ENCODE data around the gene AK5.

The AK5 gene

GRCh38 chr1:77557053-77557452 is 275.2 kb downstream of the AK5 start:
- Histone ChIP-seq H3K9me3 (ENCODE audit: insufficient read depth, low read depth, low read length) (no peaks in the 10 kb centered on the region), H3K4me3 (ENCODE audit: low read length) (no peak overlapping the region), H3K9ac (ENCODE audit: low read depth, low read length) (no peak overlapping the region), H3K27me3 (ENCODE audit: insufficient read depth, low read length) (no peaks in the 10 kb centered on the region), H3K36me3 (ENCODE audit: insufficient read depth, low read depth, low read length) (no peaks in the 10 kb centered on the region), H3K27ac (ENCODE audit: low read length) (no peak overlapping the region), H3K4me1 (ENCODE audit: insufficient read depth, low read length) (no peaks in the 10 kb centered on the region)

GRCh38 chr1:77558591-77559164 is 276.9 kb downstream of the AK5 start:
- H3K4me1 ChIP-seq (ENCODE audit: insufficient read depth, low read length): no peaks in the 10 kb centered on the region
- H3K9ac ChIP-seq (ENCODE audit: low read depth, low read length): no peak overlapping the region
- H3K27ac ChIP-seq (ENCODE audit: low read length): no peak overlapping the region
- no peaks in the 10 kb centered on the region for H3K36me3 ChIP-seq (ENCODE audit: insufficient read depth, low read depth, low read length)
- no peaks in the 10 kb centered on the region for H3K27me3 ChIP-seq (ENCODE audit: insufficient read depth, low read length)
- no peak overlapping the region for H3K4me3 ChIP-seq (ENCODE audit: low read length)
- no peaks in the 10 kb centered on the region for H3K9me3 ChIP-seq (ENCODE audit: insufficient read depth, low read depth, low read length)

- H3K9ac ChIP-seq (ENCODE audit: low read depth, low read length): no peak overlapping the region
- no peaks in the 10 kb centered on the region for H3K9me3 ChIP-seq (ENCODE audit: insufficient read depth, low read depth, low read length)
- H3K27ac ChIP-seq (ENCODE audit: low read length): no peak overlapping the region
- H3K4me3 ChIP-seq (ENCODE audit: low read length): no peak overlapping the region
- H3K36me3 ChIP-seq (ENCODE audit: insufficient read depth, low read depth, low read length): peaks cover 18% of the 10 kb centered on the region
- H3K27me3 ChIP-seq (ENCODE audit: insufficient read depth, low read length): no peaks in the 10 kb centered on the region
- H3K4me1 ChIP-seq (ENCODE audit: insufficient read depth, low read length): no peaks in the 10 kb centered on the region
Observed at GRCh38 chr1:77560741-77561140, 278.9 kb downstream of the AK5 start.

GRCh38 chr1:77562596-77563150 is 280.9 kb downstream of the AK5 start:
- Histone ChIP-seq H3K9ac (ENCODE audit: low read depth, low read length) (no peak overlapping the region), H3K4me3 (ENCODE audit: low read length) (no peak overlapping the region), H3K36me3 (ENCODE audit: insufficient read depth, low read depth, low read length) (peaks cover 37% of the 10 kb centered on the region), H3K4me1 (ENCODE audit: insufficient read depth, low read length) (no peaks in the 10 kb centered on the region), H3K27me3 (ENCODE audit: insufficient read depth, low read length) (no peaks in the 10 kb centered on the region), H3K9me3 (ENCODE audit: insufficient read depth, low read depth, low read length) (no peaks in the 10 kb centered on the region), H3K27ac (ENCODE audit: low read length) (no peak overlapping the region)

GRCh38 chr1:77565321-77565720 is 283.5 kb downstream of the AK5 start:
- H3K4me1 ChIP-seq (ENCODE audit: insufficient read depth, low read length): no peaks in the 10 kb centered on the region
- H3K9me3 ChIP-seq (ENCODE audit: insufficient read depth, low read depth, low read length): no peaks in the 10 kb centered on the region
- H3K9ac ChIP-seq (ENCODE audit: low read depth, low read length): no peak overlapping the region
- H3K27me3 ChIP-seq (ENCODE audit: insufficient read depth, low read length): no peaks in the 10 kb centered on the region
- H3K36me3 ChIP-seq (ENCODE audit: insufficient read depth, low read depth, low read length): peaks cover 44% of the 10 kb centered on the region
- no peak overlapping the region for H3K27ac ChIP-seq (ENCODE audit: low read length)
- no peak overlapping the region for H3K4me3 ChIP-seq (ENCODE audit: low read length)

- Histone ChIP-seq H3K27me3 (ENCODE audit: insufficient read depth, low read length) (no peaks in the 10 kb centered on the region), H3K4me1 (ENCODE audit: insufficient read depth, low read length) (no peaks in the 10 kb centered on the region), H3K4me3 (ENCODE audit: low read length) (no peak overlapping the region), H3K9ac (ENCODE audit: low read depth, low read length) (no peak overlapping the region), H3K9me3 (ENCODE audit: insufficient read depth, low read depth, low read length) (no peaks in the 10 kb centered on the region), H3K36me3 (ENCODE audit: insufficient read depth, low read depth, low read length) (peaks cover 71% of the 10 kb centered on the region), H3K27ac (ENCODE audit: low read length) (no peak overlapping the region)
Observed at GRCh38 chr1:77571642-77572041, 289.8 kb downstream of the AK5 start.

- Histone ChIP-seq H3K4me1 (ENCODE audit: insufficient read depth, low read length) (no peaks in the 10 kb centered on the region), H3K9me3 (ENCODE audit: insufficient read depth, low read depth, low read length) (no peaks in the 10 kb centered on the region), H3K9ac (ENCODE audit: low read depth, low read length) (no peak overlapping the region), H3K36me3 (ENCODE audit: insufficient read depth, low read depth, low read length) (peaks cover 73% of the 10 kb centered on the region), H3K4me3 (ENCODE audit: low read length) (no peak overlapping the region), H3K27me3 (ENCODE audit: insufficient read depth, low read length) (no peaks in the 10 kb centered on the region), H3K27ac (ENCODE audit: low read length) (no peak overlapping the region)
Observed at GRCh38 chr1:77579547-77579946, 297.7 kb downstream of the AK5 start.

GRCh38 chr1:77582905-77583304 is 301.1 kb downstream of the AK5 start:
- H3K9ac ChIP-seq (ENCODE audit: low read depth, low read length): no peak overlapping the region
- peaks cover 40% of the 10 kb centered on the region for H3K36me3 ChIP-seq (ENCODE audit: insufficient read depth, low read depth, low read length)
- H3K4me1 ChIP-seq (ENCODE audit: insufficient read depth, low read length): no peaks in the 10 kb centered on the region
- H3K4me3 ChIP-seq (ENCODE audit: low read length): no peak overlapping the region
- H3K27me3 ChIP-seq (ENCODE audit: insufficient read depth, low read length): no peaks in the 10 kb centered on the region
- no peak overlapping the region for H3K27ac ChIP-seq (ENCODE audit: low read length)
- H3K9me3 ChIP-seq (ENCODE audit: insufficient read depth, low read depth, low read length): no peaks in the 10 kb centered on the region

GRCh38 chr1:77583483-77583882 is 301.7 kb downstream of the AK5 start:
- Histone ChIP-seq H3K9me3 (ENCODE audit: insufficient read depth, low read depth, low read length) (no peaks in the 10 kb centered on the region), H3K36me3 (ENCODE audit: insufficient read depth, low read depth, low read length) (peaks cover 34% of the 10 kb centered on the region), H3K4me3 (ENCODE audit: low read length) (no peak overlapping the region), H3K9ac (ENCODE audit: low read depth, low read length) (no peak overlapping the region), H3K27ac (ENCODE audit: low read length) (no peak overlapping the region), H3K27me3 (ENCODE audit: insufficient read depth, low read length) (no peaks in the 10 kb centered on the region), H3K4me1 (ENCODE audit: insufficient read depth, low read length) (no peaks in the 10 kb centered on the region)

- no peak overlapping the region for H3K9ac ChIP-seq (ENCODE audit: low read depth, low read length)
- H3K4me1 ChIP-seq (ENCODE audit: insufficient read depth, low read length): no peaks in the 10 kb centered on the region
- H3K9me3 ChIP-seq (ENCODE audit: insufficient read depth, low read depth, low read length): no peaks in the 10 kb centered on the region
- no peak overlapping the region for H3K27ac ChIP-seq (ENCODE audit: low read length)
- no peak overlapping the region for H3K4me3 ChIP-seq (ENCODE audit: low read length)
- H3K27me3 ChIP-seq (ENCODE audit: insufficient read depth, low read length): no peaks in the 10 kb centered on the region
- H3K36me3 ChIP-seq (ENCODE audit: insufficient read depth, low read depth, low read length): peaks cover 22% of the 10 kb centered on the region
Observed at GRCh38 chr1:77584884-77585283, 303.1 kb downstream of the AK5 start.

- Histone ChIP-seq H3K9me3 (ENCODE audit: insufficient read depth, low read depth, low read length) (no peaks in the 10 kb centered on the region), H3K36me3 (ENCODE audit: insufficient read depth, low read depth, low read length) (peaks cover 13% of the 10 kb centered on the region), H3K4me3 (ENCODE audit: low read length) (no peak overlapping the region), H3K27me3 (ENCODE audit: insufficient read depth, low read length) (no peaks in the 10 kb centered on the region), H3K27ac (ENCODE audit: low read length) (no peak overlapping the region), H3K9ac (ENCODE audit: low read depth, low read length) (no peak overlapping the region), H3K4me1 (ENCODE audit: insufficient read depth, low read length) (no peaks in the 10 kb centered on the region)
Observed at GRCh38 chr1:77585610-77586314, 303.9 kb downstream of the AK5 start.

GRCh38 chr1:77589231-77589630 is 307.4 kb downstream of the AK5 start:
- Histone ChIP-seq H3K36me3 (ENCODE audit: insufficient read depth, low read depth, low read length) (no peaks in the 10 kb centered on the region), H3K9ac (ENCODE audit: low read depth, low read length) (no peak overlapping the region), H3K4me3 (ENCODE audit: low read length) (no peak overlapping the region), H3K27me3 (ENCODE audit: insufficient read depth, low read length) (no peaks in the 10 kb centered on the region), H3K9me3 (ENCODE audit: insufficient read depth, low read depth, low read length) (no peaks in the 10 kb centered on the region), H3K27ac (ENCODE audit: low read length) (no peak overlapping the region), H3K4me1 (ENCODE audit: insufficient read depth, low read length) (no peaks in the 10 kb centered on the region)
